GM12878 (cell line): ENCODE measurements around the gene REM2. TPM values are rescaled to one million over a fixed set of nuclear protein-coding genes. Genes with fewer than 3 reads are reported as not detected.
"Not testable (repeated sequence)": the region's sequence is repeated elsewhere in the genome, so short reads cannot be mapped to it uniquely, and the experiment has no call there.

Experiments
- ATAC-seq: fragments of 200-7000 bp; cut with Tn5 transposase; 3 replicates; pipeline ENCODE4 v1.9.1; 2020; ENCODE audit warnings: mild to moderate bottlenecking, moderate library complexity
- BruUV-seq: library from RNA; stranded (reverse); fragments of 400-500 nt; replicated peaks from 2 replicates; lab custom pipeline; 2021; lab: Mats Ljungman, UMichigan
- CTCF ChIA-PET: fragments of 300-600 bp; sonication (Branson Sonifier 250); formaldehyde crosslinking; extraction: SDS; loops from one replicate; lab custom pipeline; 2021; ENCODE audit warnings: inconsistent platforms; lab: Yijun Ruan, JAX
- POLR2A ChIA-PET: fragments of 350-600 bp; formaldehyde crosslinking; extraction: SDS; loops from one replicate; lab custom pipeline; 2021; ENCODE audit warnings: inconsistent platforms; lab: Charles Lee
- RAD21 ChIA-PET: fragments of 300-600 bp; sonication (Branson Sonifier 250); formaldehyde crosslinking; loops from one replicate; lab custom pipeline; 2023; ENCODE audit warnings: antibody characterized with exemption; ENCODE audit not compliant: unreplicated experiment; lab: Charles Lee
- SMC1A ChIA-PET: fragments of 300-600 bp; sonication (Branson Sonifier 250); formaldehyde crosslinking; loops from one replicate; lab custom pipeline; 2023; ENCODE audit not compliant: unreplicated experiment, uncharacterized antibody; lab: Charles Lee
- DNase-seq: peaks from one replicate; pipeline ENCODE4 v3.0.0-alpha.2; 2011; ENCODE audit warnings: low read depth, low spot score
- FAIRE-seq: peaks from 3 replicates; lab custom pipeline; 2011; peaks lifted over from hg19 to GRCh38; lab: Jason Lieb, UNC
- H2AFZ ChIP-seq: 2 replicates; pipeline ENCODE4 v1.6.0; 2011; ENCODE audit warnings: low read depth, low read length, control low read depth; ENCODE audit not compliant: control insufficient read depth
- H3K27ac ChIP-seq: 2 replicates; pipeline ENCODE4 v1.5.1; 2011; ENCODE audit warnings: control low read depth; ENCODE audit not compliant: control insufficient read depth, insufficient read depth
- H3K27me3 ChIP-seq, 2 experiments: replicated peaks in 1 of 2; 2 replicates each; pipeline versions ENCODE4 v1.6.0 to v1.6.1; 2011; ENCODE audit warnings: low read length in 1 of 2; ENCODE audit not compliant: control insufficient read depth in 2 of 2, insufficient read depth in 2 of 2
- H3K36me3 ChIP-seq, 2 experiments: 2 replicates each; pipeline ENCODE4 v1.5.1; 2011; ENCODE audit warnings: low read length in 1 of 2; ENCODE audit not compliant: control insufficient read depth in 2 of 2, insufficient read depth in 2 of 2
- H3K4me1 ChIP-seq: 2 replicates; pipeline ENCODE4 v1.6.1; 2011; ENCODE audit warnings: mild to moderate bottlenecking, low read length, moderate library complexity, mixed read lengths; ENCODE audit not compliant: control insufficient read depth, insufficient read depth
- H3K4me2 ChIP-seq: 2 replicates; pipeline ENCODE4 v1.6.0; 2011; ENCODE audit warnings: control low read depth; ENCODE audit not compliant: control insufficient read depth, insufficient read depth
- H3K4me3 ChIP-seq: fragments of 200-600 bp; sonication (generic); 2 replicates; pipeline ENCODE4 v1.5.1; 2016
- H3K79me2 ChIP-seq: 2 replicates; pipeline ENCODE4 v1.6.0; 2011; ENCODE audit warnings: low read length; ENCODE audit not compliant: control insufficient read depth, insufficient read depth
- H3K9ac ChIP-seq: 2 replicates; pipeline ENCODE4 v1.8.0; 2011; ENCODE audit warnings: low read length, control low read depth, mixed read lengths; ENCODE audit not compliant: control insufficient read depth, insufficient read depth
- H3K9me3 ChIP-seq: replicated peaks from 3 replicates; pipeline ENCODE4 v1.5.1; 2011; ENCODE audit warnings: mild to moderate bottlenecking, low read length; ENCODE audit not compliant: control insufficient read depth, insufficient read depth
- H4K20me1 ChIP-seq: 2 replicates; pipeline ENCODE4 v1.6.0; 2011; ENCODE audit not compliant: control insufficient read depth, insufficient read depth
- ATF7 ChIP-seq: fragments of 450-650 bp; IDR thresholded peaks from 2 replicates; pipeline ENCODE4 v1.6.1; 2016; ENCODE audit warnings: low read depth, mild to moderate bottlenecking
- MEF2B ChIP-seq: fragments of 450-650 bp; IDR thresholded peaks from 2 replicates; pipeline ENCODE4 v1.6.1; 2018; ENCODE audit warnings: mild to moderate bottlenecking, moderate library complexity; ENCODE audit not compliant: partially characterized antibody, poor library complexity, severe bottlenecking
- SIX5 ChIP-seq: IDR thresholded peaks from 2 replicates; pipeline ENCODE4 v1.6.1; 2011; ENCODE audit warnings: mild to moderate bottlenecking, low read depth, low read length, moderate library complexity; ENCODE audit not compliant: severe bottlenecking
- SMAD1 ChIP-seq: fragments of 450-650 bp; IDR thresholded peaks from 2 replicates; pipeline ENCODE4 v1.6.1; 2018; ENCODE audit warnings: mild to moderate bottlenecking, low read depth; ENCODE audit not compliant: partially characterized antibody
- ZNF207 ChIP-seq: fragments of 450-650 bp; IDR thresholded peaks from 2 replicates; pipeline ENCODE4 v1.6.1; 2014; ENCODE audit warnings: antibody characterized with exemption, mild to moderate bottlenecking, borderline replicate concordance
- WGBS: methylation state at CpG from one replicate; pipeline ENCODE4 v1.1.6; 2016; ENCODE audit warnings: low lambda C conversion rate; ENCODE audit not compliant: insufficient replicate concordance, insufficient coverage; ENCODE audit errors: missing lambda C conversion rate; 5-methylcytosine and 5-hydroxymethylcytosine counted together
- in situ Hi-C: fragments of 300-500 bp; cut with MboI; formaldehyde crosslinking; loops from 9 replicates; pipeline ENCODE4 v1.14.3; 2018; ENCODE audit warnings: mixed read lengths
- intact Hi-C: fragments of 100-400 bp; cut with micrococcal nuclease; formaldehyde crosslinking; loops from one replicate; pipeline ENCODE4 v1.14.2; 2022; ENCODE audit not compliant: unreplicated experiment
- polyA plus RNA-seq, 11 experiments: library from polyadenylated mRNA; depleted of rRNA in 4 of 11; unstranded in 6 of 11; stranded (reverse) in 5 of 11; fragments of >200 nt; fragmentation: Nextera tagmentation in 4 of 11; fragmentation: Illumina TruSeq in 1 of 11; extraction: Ambion mirVana in 4 of 11; extraction: Trizol in 1 of 11; gene quantifications; 1 replicate in 1 of 11; 2 replicates in 10 of 11; pipeline versions ENCODE4 v1.2.1 to v1.2.3, GENCODE V29; 2011 to 2016; ENCODE audit warnings: inconsistent platforms in 2 of 11, missing spikeins in 2 of 11, low read depth in 1 of 11
- total RNA-seq, 4 experiments: library from RNA; depleted of rRNA in 3 of 4; stranded (reverse); fragments of >200 nt in 3 of 4; fragmentation: Illumina TruSeq in 1 of 4; extraction: Trizol in 1 of 4; gene quantifications; 2 replicates each; pipeline versions ENCODE4 v1.2.1 to v1.2.3, GENCODE V29; 2013 to 2021

REM2 gene
- total and polyA plus RNA-seq, 10 of the 15 experiments (the other 5 are each of a cell fraction or from before 2014, with no cell fraction given): 0.27 to 1.5 (median 0.83) TPM

DNA sequence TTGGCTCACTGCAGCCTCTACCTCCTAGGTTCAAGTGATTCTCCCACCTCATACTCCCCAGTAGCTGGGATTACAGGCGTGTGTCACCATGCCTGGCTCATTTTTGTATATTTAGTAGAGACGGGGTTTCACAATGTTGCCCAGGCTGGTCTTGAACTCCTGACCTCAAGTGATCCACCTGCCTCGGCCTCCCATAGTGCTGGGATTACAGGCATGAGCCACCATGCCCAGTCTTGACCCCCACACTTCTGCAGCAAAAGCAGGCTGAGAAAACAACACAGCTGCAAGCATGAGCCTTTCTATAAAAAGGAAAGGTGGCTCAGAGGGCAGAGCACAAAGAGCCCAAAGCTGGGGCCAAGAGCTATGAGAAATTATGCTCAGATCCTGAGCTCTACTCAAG is 22.6 kb upstream of the REM2 start:
- RAD21 ChIA-PET: interaction anchor here (0.6 to 1.8 kb wide), 5 partner anchors 11 to 57 kb away, joined by 3 to 6 read pairs (median 3); no protein-coding TSS in a partner anchor
- H4K20me1 ChIP-seq, in situ Hi-C loops, H2AFZ ChIP-seq, ATAC-seq, H3K27me3 ChIP-seq, H3K4me2 ChIP-seq, H3K79me2 ChIP-seq, H3K4me1 ChIP-seq, H3K36me3 ChIP-seq, H3K27ac ChIP-seq, H3K9me3 ChIP-seq, H3K9ac ChIP-seq, FAIRE-seq, intact Hi-C loops, H3K4me3 ChIP-seq, BruUV-seq, DNase-seq: not testable (repeated sequence)
- CTCF ChIA-PET: interaction anchor here (0.6 to 4.2 kb wide), 10 partner anchors 12 to 470 kb away, joined by 3 to 29 read pairs (median 4); partner anchors contain the start of gene LRP10
- POLR2A ChIA-PET: interaction anchor here (0.7 to 0.8 kb wide), 3 partner anchors 36 to 113 kb away, joined by 3 to 5 read pairs (median 3); no protein-coding TSS in a partner anchor
- 72% methylated on average over 3 of the region's 3 CpGs for WGBS
- SMC1A ChIA-PET: interaction anchor here (0.6 to 3.9 kb wide), 8 partner anchors 28 to 290 kb away, joined by 3 to 16 read pairs (median 3); no protein-coding TSS in a partner anchor

- Histone ChIP-seq H3K4me2 (no peak overlapping the region), H3K4me1 (peaks cover 7% of the 10 kb centered on the region), H3K9ac (no peak overlapping the region), H3K79me2 (no peaks in the 10 kb centered on the region), H3K27ac (no peak overlapping the region), H3K9me3 (peaks cover 5% of the 10 kb centered on the region; the same call in 1 of the 3 replicates), H4K20me1 (no peaks in the 10 kb centered on the region), H2AFZ (no peak overlapping the region), H3K27me3 (no peaks in the 10 kb centered on the region), H3K4me3 (no peak overlapping the region), H3K36me3 (no peaks in the 10 kb centered on the region)
- ChIA-PET CTCF (interaction anchor here (0.9 to 6.5 kb wide), 7 partner anchors 8 to 291 kb away, joined by 3 to 40 read pairs (median 4); partner anchors contain the start of gene LRP10), SMC1A (interaction anchor here (0.8 to 1.1 kb wide), 3 partner anchors 9 to 40 kb away, joined by 3 to 5 read pairs (median 4); partner anchors contain the start of gene LRP10), RAD21 (interaction anchor here (1.2 to 1.7 kb wide), 3 partner anchors 9 to 292 kb away, joined by 3 to 4 read pairs (median 3); no protein-coding TSS in a partner anchor), POLR2A (no interaction called here)
- intact Hi-C loops (no loop called here), in situ Hi-C loops (no loop called here)
- TF ChIP-seq SMAD1: no peak
- no peak for TF ChIP-seq ZNF207
- no peak for TF ChIP-seq SIX5
- TF ChIP-seq MEF2B: no peak
- TF ChIP-seq ATF7: no peak
- FAIRE-seq (no peak), DNase-seq (no peak), ATAC-seq (no peak)
- no TSS peak for BruUV-seq
Measured at GRCh38 chr14:22861651-22862050, 21.4 kb upstream of the REM2 start.
